Measurements from ENCODE around the gene ECE1.
"Not testable (repeated sequence)": the region's sequence is repeated elsewhere in the genome, so short reads cannot be mapped to it uniquely, and the experiment has no call there.

The ECE1 gene

GRCh38 chr1:21291184-21291583 lies 921 bp upstream of the ECE1 start:
- no peaks in the 10 kb centered on the region for H3K9me2 ChIP-seq (replicated peaks; ENCODE audit: insufficient read depth, low read length)
- H2AFZ ChIP-seq (ENCODE audit: low read depth, low read length, severe bottlenecking) = no peak overlapping the region
- no peaks in the 10 kb centered on the region for H3K27me3 ChIP-seq (ENCODE audit: low read length)
- no peaks in the 10 kb centered on the region for H3K9me3 ChIP-seq (ENCODE audit: insufficient read depth, low read length)
- H3K4me2 ChIP-seq (ENCODE audit: low read depth, low read length, poor library complexity, severe bottlenecking) = peak overlapping the region; percentile 90
- H4K20me1 ChIP-seq (ENCODE audit: low read depth, low read length) = no peaks in the 10 kb centered on the region
- peaks cover 68% of the 10 kb centered on the region for H3F3A ChIP-seq (ENCODE audit: insufficient read depth)
- TF ChIP-seq CTCF (IDR thresholded peaks at IDR 0.05; ENCODE audit: insufficient read depth, low read length, poor library complexity, severe bottlenecking) (no peak), EZH2phosphoT487 (conservative IDR thresholded peaks at IDR 0.05; ENCODE audit: low read length) (no peak)
- peak overlapping the region; percentile 97 for H3K27ac ChIP-seq (ENCODE audit: low read depth, low read length)
- H3K36me3 ChIP-seq (ENCODE audit: low read length) = 0 out of 2 replicates have a peak, but pooled peaks cover under 1% of the 10 kb centered on the region
- H3K9ac ChIP-seq (ENCODE audit: low read length) = peak overlapping the region; percentile 64
- no peak overlapping the region for H3K4me3 ChIP-seq (ENCODE audit: insufficient read depth, low read length, poor library complexity, severe bottlenecking)
- H3K79me2 ChIP-seq (ENCODE audit: insufficient read depth, low read length) = peaks cover 18% of the 10 kb centered on the region

- Histone ChIP-seq H3K9me2 (replicated peaks; ENCODE audit: insufficient read depth, low read length) (no peaks in the 10 kb centered on the region), H3K79me2 (ENCODE audit: insufficient read depth, low read length) (peaks cover 12% of the 10 kb centered on the region), H4K20me1 (ENCODE audit: low read depth, low read length) (no peaks in the 10 kb centered on the region), H3F3A (ENCODE audit: insufficient read depth) (peaks cover 61% of the 10 kb centered on the region), H2AFZ (ENCODE audit: low read depth, low read length, severe bottlenecking) (no peak overlapping the region), H3K27me3 (ENCODE audit: low read length) (no peaks in the 10 kb centered on the region), H3K4me2 (ENCODE audit: low read depth, low read length, poor library complexity, severe bottlenecking) (peak overlapping the region; percentile 90), H3K27ac (ENCODE audit: low read depth, low read length) (peak overlapping the region; percentile 97), H3K9me3 (ENCODE audit: insufficient read depth, low read length) (no peaks in the 10 kb centered on the region), H3K4me3 (ENCODE audit: insufficient read depth, low read length, poor library complexity, severe bottlenecking) (peak overlapping the region; percentile 56), H3K36me3 (ENCODE audit: low read length) (0 out of 2 replicates have a peak, but pooled peaks cover 3% of the 10 kb centered on the region), H3K9ac (ENCODE audit: low read length) (peak overlapping the region; percentile 64)
- TF ChIP-seq EZH2phosphoT487 (conservative IDR thresholded peaks at IDR 0.05; ENCODE audit: low read length) (no peak), CTCF (IDR thresholded peaks at IDR 0.05; ENCODE audit: insufficient read depth, low read length, poor library complexity, severe bottlenecking) (no peak)
Measured at GRCh38 chr1:21290546-21290944, 282 bp upstream of the ECE1 start.

DNA sequence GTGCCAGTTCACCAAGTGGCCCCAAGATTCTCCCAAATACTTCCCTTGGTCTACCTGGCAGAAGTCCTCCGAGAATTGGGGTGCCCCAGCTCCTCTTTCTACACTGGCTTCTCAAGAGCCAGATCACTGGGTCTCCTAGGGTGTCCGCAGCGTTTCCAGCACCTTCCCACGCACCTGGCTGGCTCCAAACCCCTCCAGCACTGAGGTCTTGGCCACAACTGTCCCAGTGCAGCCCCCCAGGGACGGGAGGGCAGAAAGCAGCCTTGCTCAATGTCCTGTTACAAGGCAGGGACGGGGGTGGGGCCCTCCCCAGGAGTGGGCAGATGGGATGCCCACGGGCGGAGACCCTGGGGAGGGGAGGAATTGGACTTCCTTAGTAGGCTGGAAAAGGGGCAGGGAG lies 1.1 kb downstream of the ECE1 start:
- no peak overlapping the region for H3K4me3 ChIP-seq (ENCODE audit: insufficient read depth, low read length, poor library complexity, severe bottlenecking)
- no peaks in the 10 kb centered on the region for H3K9me2 ChIP-seq (replicated peaks; ENCODE audit: insufficient read depth, low read length)
- H3K9ac ChIP-seq (ENCODE audit: low read length) = peak overlapping the region; percentile 64; the same call in 1 of the 2 replicates
- peaks cover 48% of the 10 kb centered on the region for H3F3A ChIP-seq (ENCODE audit: insufficient read depth)
- no peak overlapping the region for H2AFZ ChIP-seq (ENCODE audit: low read depth, low read length, severe bottlenecking)
- H4K20me1 ChIP-seq (ENCODE audit: low read depth, low read length) = no peaks in the 10 kb centered on the region
- no peak for TF ChIP-seq EZH2phosphoT487 (conservative IDR thresholded peaks at IDR 0.05; ENCODE audit: low read length)
- 0 out of 2 replicates have a peak, but pooled peaks cover 3% of the 10 kb centered on the region for H3K36me3 ChIP-seq (ENCODE audit: low read length)
- H3K9me3 ChIP-seq (ENCODE audit: insufficient read depth, low read length) = no peaks in the 10 kb centered on the region
- peaks cover 11% of the 10 kb centered on the region for H3K79me2 ChIP-seq (ENCODE audit: insufficient read depth, low read length)
- peak overlapping the region; percentile 97 for H3K27ac ChIP-seq (ENCODE audit: low read depth, low read length)
- H3K27me3 ChIP-seq (ENCODE audit: low read length) = no peaks in the 10 kb centered on the region
- peak overlapping the region; percentile 90 for H3K4me2 ChIP-seq (ENCODE audit: low read depth, low read length, poor library complexity, severe bottlenecking)

- no peak overlapping the region for H2AFZ ChIP-seq (ENCODE audit: low read depth, low read length, severe bottlenecking)
- peaks cover 37% of the 10 kb centered on the region for H3F3A ChIP-seq (ENCODE audit: insufficient read depth)
- H3K9me2 ChIP-seq (replicated peaks; ENCODE audit: insufficient read depth, low read length) = no peaks in the 10 kb centered on the region
- H3K4me2 ChIP-seq (ENCODE audit: low read depth, low read length, poor library complexity, severe bottlenecking) = no peak overlapping the region
- H3K27me3 ChIP-seq (ENCODE audit: low read length) = no peaks in the 10 kb centered on the region
- no peaks in the 10 kb centered on the region for H3K9me3 ChIP-seq (ENCODE audit: insufficient read depth, low read length)
- TF ChIP-seq EZH2phosphoT487 (conservative IDR thresholded peaks at IDR 0.05; ENCODE audit: low read length) (no peak), CTCF (IDR thresholded peaks at IDR 0.05; ENCODE audit: insufficient read depth, low read length, poor library complexity, severe bottlenecking) (no peak)
- H3K9ac ChIP-seq (ENCODE audit: low read length) = no peak overlapping the region
- 0 out of 2 replicates have a peak, but pooled peaks cover 3% of the 10 kb centered on the region for H3K36me3 ChIP-seq (ENCODE audit: low read length)
- peaks cover 11% of the 10 kb centered on the region for H3K79me2 ChIP-seq (ENCODE audit: insufficient read depth, low read length)
- H3K4me3 ChIP-seq (ENCODE audit: insufficient read depth, low read length, poor library complexity, severe bottlenecking) = no peak overlapping the region
- peak overlapping the region; percentile 6; the same call in 1 of the 2 replicates for H3K27ac ChIP-seq (ENCODE audit: low read depth, low read length)
- no peaks in the 10 kb centered on the region for H4K20me1 ChIP-seq (ENCODE audit: low read depth, low read length)
Measured at GRCh38 chr1:21287905-21288514, 2.3 kb downstream of the ECE1 start.

- peaks cover 16% of the 10 kb centered on the region for H3F3A ChIP-seq (ENCODE audit: insufficient read depth)
- H3K9me2 ChIP-seq (replicated peaks; ENCODE audit: insufficient read depth, low read length); H4K20me1 ChIP-seq (ENCODE audit: low read depth, low read length); H3K36me3 ChIP-seq (ENCODE audit: low read length); H3K79me2 ChIP-seq (ENCODE audit: insufficient read depth, low read length); H3K9me3 ChIP-seq (ENCODE audit: insufficient read depth, low read length); H3K9ac ChIP-seq (ENCODE audit: low read length); H3K27ac ChIP-seq (ENCODE audit: low read depth, low read length); H3K4me2 ChIP-seq (ENCODE audit: low read depth, low read length, poor library complexity, severe bottlenecking); H3K27me3 ChIP-seq (ENCODE audit: low read length); H3K4me3 ChIP-seq (ENCODE audit: insufficient read depth, low read length, poor library complexity, severe bottlenecking); H2AFZ ChIP-seq (ENCODE audit: low read depth, low read length, severe bottlenecking): not testable (repeated sequence)
Measured at GRCh38 chr1:21285386-21285785, 4.9 kb downstream of the ECE1 start.

All from SU-DHL-6 (cell line).